HG03280 (cell line): ENCODE data around the gene PNP.
"Not testable (repeated sequence)": the region's sequence is repeated elsewhere in the genome, so short reads cannot be mapped to it uniquely, and the experiment has no call there.

Experiments used
- ATAC-seq: cut with Tn5 transposase; IDR thresholded peaks from one replicate; pipeline ENCODE4 v1.9.1; 2021; ENCODE audit warnings: mild to moderate bottlenecking, moderate library complexity; ENCODE audit not compliant: unreplicated experiment

PNP gene

GRCh38 chr14:20489093-20489994 is 20.1 kb downstream of the PNP start:
- ATAC-seq = no peak

DNA sequence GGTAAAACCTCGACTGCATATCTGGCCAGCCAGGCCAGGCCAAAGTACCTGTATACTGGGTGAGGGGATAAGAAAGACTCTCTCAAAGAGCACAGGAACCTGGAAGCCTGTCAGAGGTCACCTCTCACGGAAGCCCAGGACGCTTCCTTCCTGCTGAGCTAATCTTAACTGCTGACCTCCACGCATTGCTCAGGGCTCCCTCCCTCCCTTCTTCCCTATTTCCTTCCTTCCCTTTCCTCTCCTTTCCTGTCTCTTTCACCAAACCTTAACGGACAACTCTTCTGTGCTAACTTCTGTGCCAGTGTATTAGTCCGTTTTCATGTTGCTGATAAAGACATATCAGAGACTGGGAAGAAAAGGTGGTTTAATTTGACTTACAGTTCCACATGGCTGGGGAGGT is 21.4 kb downstream of the PNP start:
- no peak for ATAC-seq

- ATAC-seq = no peak
Measured at GRCh38 chr14:20492486-20492885, 23.3 kb downstream of the PNP start.

GRCh38 chr14:20493634-20494033 is 24.4 kb downstream of the PNP start:
- no peak for ATAC-seq

GRCh38 chr14:20494935-20495766 is 25.9 kb downstream of the PNP start:
- ATAC-seq = no peak

- no peak for ATAC-seq
Measured at GRCh38 chr14:20498622-20499021, 29.4 kb downstream of the PNP start.

DNA sequence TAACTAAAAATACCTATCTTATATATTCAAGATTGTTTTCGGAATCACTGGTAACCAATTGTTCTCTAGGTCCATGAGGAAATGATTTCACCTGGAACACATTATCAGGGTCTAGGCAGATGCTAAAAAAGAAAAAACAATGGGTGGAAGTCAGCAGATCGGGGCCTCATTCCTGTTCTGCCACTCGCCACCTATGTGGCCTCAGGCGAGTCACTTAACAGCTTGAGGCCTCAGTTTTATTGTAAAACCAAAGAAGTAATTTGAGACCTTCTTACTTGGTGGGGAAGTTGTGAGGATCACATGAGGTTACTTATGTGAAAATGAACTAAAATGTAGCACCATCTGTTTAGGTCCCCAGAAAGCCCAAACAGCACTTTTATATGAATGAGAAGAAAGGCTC is 29.9 kb downstream of the PNP start:
- no peak for ATAC-seq

DNA sequence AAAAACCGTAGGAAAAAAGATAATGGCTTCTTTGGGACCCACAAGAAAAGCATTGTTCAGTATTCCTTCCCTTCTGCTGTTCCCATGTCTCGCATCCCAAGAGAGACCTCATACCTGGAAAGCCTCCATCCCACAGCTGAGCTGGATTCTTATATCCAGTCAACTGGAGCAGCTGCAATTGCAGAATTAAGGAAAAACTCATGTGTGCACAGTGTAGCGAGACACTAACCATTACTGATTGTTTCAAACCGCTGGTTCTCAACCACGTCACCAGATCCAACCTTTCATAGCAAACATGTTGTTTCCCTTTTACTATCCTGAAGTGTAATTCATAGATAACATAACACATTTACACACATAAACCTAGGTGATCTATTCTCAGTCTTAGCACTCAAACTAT is 30.7 kb downstream of the PNP start:
- no peak for ATAC-seq

GRCh38 chr14:20501346-20501745 is 32.1 kb downstream of the PNP start:
- no peak for ATAC-seq

- no peak for ATAC-seq
Measured at GRCh38 chr14:20503898-20504297, 34.7 kb downstream of the PNP start.

DNA sequence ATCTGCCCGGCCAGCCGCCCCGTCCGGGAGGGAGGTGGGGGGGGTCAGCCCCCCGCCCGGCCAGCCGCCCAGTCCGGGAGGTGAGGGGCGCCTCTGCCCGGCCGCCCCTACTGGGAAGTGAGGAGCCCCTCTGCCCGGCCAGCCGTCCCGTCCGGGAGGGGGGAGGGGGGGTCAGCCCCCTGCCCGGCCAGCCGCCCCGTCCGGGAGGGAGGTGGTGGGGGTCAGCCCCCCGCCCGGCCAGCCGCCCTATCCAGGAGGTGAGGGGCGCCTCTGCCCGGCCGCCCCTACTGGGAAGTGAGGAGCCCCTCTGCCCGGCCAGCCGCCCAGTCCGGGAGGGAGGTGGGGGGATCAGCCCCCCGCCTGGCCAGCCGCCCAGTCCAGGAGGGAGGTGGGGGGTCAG is 37.1 kb downstream of the PNP start:
- not testable (repeated sequence) for ATAC-seq

GRCh38 chr14:20506752-20507151 is 37.5 kb downstream of the PNP start:
- ATAC-seq = not testable (repeated sequence)

- not testable (repeated sequence) for ATAC-seq
Measured at GRCh38 chr14:20507537-20507936, 38.3 kb downstream of the PNP start.

GRCh38 chr14:20508367-20508766 is 39.2 kb downstream of the PNP start:
- no peak for ATAC-seq

DNA sequence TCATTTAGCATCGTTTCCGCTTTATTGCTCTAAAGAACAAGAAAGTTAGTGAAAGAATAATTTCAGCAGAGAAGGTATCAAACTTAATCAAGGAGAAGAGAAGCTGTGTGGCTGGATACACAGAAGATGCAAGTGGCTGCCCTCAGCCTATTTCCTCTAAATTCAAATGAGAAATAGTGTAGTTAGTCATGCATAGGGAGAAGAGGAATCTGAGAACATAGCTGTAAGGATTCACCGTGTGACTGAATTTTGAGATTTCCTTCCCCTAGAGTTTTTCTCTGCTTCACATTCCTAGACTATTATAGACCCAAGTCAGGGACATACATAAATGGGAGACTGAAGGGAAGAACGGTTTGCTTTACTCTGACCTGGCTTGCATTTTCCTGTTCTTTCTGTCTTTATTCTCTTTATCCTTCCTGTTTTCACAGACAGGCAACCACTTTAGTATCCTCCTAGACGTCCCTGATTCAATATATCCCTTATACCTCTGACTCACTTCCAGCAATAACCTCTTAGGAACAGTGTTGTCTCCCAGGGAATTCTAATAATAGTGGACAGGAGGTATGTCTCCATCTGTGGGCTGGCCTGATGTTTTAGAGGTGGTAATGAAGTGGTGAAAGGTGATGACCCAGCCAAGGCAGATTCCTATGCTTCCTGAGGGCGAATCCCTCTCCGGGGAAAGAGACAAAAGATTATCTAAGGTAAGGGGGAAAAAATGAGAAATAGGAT is 43.1 kb downstream of the PNP start:
- no peak for ATAC-seq

GRCh38 chr14:20515846-20516245 is 46.6 kb downstream of the PNP start:
- no peak for ATAC-seq

GRCh38 chr14:20516921-20517320 is 47.7 kb downstream of the PNP start:
- ATAC-seq = no peak

- ATAC-seq = no peak
Measured at GRCh38 chr14:20522332-20522731, 53.1 kb downstream of the PNP start.

DNA sequence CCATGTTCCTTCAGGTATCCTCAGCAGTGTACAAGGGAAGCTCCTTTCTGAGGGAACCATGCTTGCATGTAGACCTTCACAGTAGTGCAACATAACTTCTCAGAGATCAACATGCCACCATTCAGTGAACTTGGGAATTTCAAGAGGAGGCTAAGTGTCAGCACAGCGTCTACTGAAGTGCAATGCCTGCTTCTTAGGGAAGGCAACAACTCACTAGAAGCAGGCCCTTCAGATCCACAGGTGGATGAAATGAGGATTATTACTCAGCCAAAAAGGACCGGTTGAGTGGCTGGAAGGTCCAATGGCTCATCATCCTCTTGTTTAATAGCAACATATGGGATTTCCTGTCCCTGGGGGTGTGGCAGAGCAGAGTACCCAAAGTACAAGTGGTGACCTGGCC is 54.8 kb downstream of the PNP start:
- no peak for ATAC-seq
